Measurements from ENCODE around the gene NSF.
"Not testable (repeated sequence)": the region's sequence is repeated elsewhere in the genome, so short reads cannot be mapped to it uniquely, and the experiment has no call there.

The NSF gene

GRCh38 chr17:46696522-46696921 lies 106.1 kb downstream of the NSF start:
- H3K9me3 ChIP-seq (ENCODE audit: control insufficient read depth, insufficient read depth, low read depth, low read length); CTCF ChIA-PET; H3K27ac ChIP-seq (ENCODE audit: extremely low read depth, low read depth, low read length); H3K4me1 ChIP-seq (ENCODE audit: control insufficient read depth, insufficient read depth, low read length); H3K36me3 ChIP-seq (ENCODE audit: control insufficient read depth in 2 of 2, insufficient read depth in 1 of 2, low read length in 2 of 2); POLR2A ChIA-PET; H3K4me3 ChIP-seq (ENCODE audit: low read depth, low read length): not testable (repeated sequence)

DNA sequence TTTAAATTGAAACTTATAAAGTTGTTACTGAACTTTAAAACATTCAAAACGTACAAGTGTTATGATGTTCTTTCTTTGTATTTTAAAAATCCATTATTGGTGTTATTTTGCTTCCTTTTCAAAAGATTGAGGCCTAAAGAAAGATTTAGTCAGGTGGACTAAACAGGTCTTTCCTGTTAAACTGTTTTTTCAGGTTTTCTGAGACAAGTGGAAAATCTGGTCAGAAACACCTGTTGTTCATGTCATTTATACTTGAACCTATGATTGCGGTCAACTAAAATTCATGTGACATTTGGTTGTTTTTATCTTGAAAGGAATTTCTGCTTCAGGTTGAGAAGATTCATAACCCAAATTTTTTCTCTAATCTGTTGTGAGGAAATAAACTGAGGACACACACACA lies 108.5 kb downstream of the NSF start:
- H3K36me3 ChIP-seq (ENCODE audit: control insufficient read depth in 2 of 2, insufficient read depth in 1 of 2, low read length in 2 of 2); H3K4me3 ChIP-seq (ENCODE audit: low read depth, low read length); H3K27ac ChIP-seq (ENCODE audit: extremely low read depth, low read depth, low read length); H3K9me3 ChIP-seq (ENCODE audit: control insufficient read depth, insufficient read depth, low read depth, low read length); H3K4me1 ChIP-seq (ENCODE audit: control insufficient read depth, insufficient read depth, low read length); POLR2A ChIA-PET; CTCF ChIA-PET: not testable (repeated sequence)

DNA sequence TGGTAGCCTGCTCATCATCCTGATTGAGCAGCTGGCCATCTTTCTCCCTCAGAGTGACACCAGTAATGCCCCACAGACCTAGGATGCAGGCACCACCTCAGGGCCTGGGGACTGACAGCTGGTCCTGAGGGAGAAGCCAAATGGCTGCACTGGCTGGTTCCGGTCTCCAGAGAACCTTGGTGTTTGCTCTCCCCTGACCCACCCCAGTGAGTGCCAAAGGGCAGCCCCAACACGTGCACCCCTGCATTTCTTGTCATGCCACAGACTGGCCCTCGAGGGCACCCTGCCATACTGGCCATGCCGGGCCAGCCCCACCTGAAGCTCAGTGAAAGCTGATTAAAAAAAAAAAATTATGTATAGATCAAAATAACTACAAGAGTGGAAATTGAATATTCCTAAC lies 127.5 kb downstream of the NSF start:
- H3K9me3 ChIP-seq (ENCODE audit: control insufficient read depth, insufficient read depth, low read depth, low read length), result no peaks in the 10 kb centered on the region
- H3K36me3 ChIP-seq (ENCODE audit: control insufficient read depth in 2 of 2, insufficient read depth in 1 of 2, low read length in 2 of 2), result peaks cover 4 to 18% of the 10 kb centered on the region in 2 experiments
- CTCF ChIA-PET, result no interaction called here
- no peak overlapping the region for H3K27ac ChIP-seq (ENCODE audit: extremely low read depth, low read depth, low read length)
- TF ChIP-seq, protein P1, sequence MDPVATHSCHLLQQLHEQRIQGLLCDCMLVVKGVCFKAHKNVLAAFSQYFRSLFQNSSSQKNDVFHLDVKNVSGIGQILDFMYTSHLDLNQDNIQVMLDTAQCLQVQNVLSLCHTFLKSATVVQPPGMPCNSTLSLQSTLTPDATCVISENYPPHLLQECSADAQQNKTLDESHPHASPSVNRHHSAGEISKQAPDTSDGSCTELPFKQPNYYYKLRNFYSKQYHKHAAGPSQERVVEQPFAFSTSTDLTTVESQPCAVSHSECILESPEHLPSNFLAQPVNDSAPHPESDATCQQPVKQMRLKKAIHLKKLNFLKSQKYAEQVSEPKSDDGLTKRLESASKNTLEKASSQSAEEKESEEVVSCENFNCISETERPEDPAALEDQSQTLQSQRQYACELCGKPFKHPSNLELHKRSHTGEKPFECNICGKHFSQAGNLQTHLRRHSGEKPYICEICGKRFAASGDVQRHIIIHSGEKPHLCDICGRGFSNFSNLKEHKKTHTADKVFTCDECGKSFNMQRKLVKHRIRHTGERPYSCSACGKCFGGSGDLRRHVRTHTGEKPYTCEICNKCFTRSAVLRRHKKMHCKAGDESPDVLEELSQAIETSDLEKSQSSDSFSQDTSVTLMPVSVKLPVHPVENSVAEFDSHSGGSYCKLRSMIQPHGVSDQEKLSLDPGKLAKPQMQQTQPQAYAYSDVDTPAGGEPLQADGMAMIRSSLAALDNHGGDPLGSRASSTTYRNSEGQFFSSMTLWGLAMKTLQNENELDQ (tag by site-specific recombination; IDR thresholded peaks at IDR 0.05; ENCODE audit: low read depth), result no peak
- TF ChIP-seq ZFP3 (tag by site-specific recombination; IDR thresholded peaks at IDR 0.05; ENCODE audit: low read depth) (no peak), ZNF341 (tag by site-specific recombination; IDR thresholded peaks at IDR 0.05; ENCODE audit: low read depth) (no peak), EGR2 (tag by site-specific recombination; IDR thresholded peaks at IDR 0.05; ENCODE audit: low read depth) (no peak), ZNF768 (tag by site-specific recombination; IDR thresholded peaks at IDR 0.05) (no peak), ZNF560 (tag by site-specific recombination; IDR thresholded peaks at IDR 0.05; ENCODE audit: borderline replicate concordance) (no peak), ZNF10 (tag by site-specific recombination; IDR thresholded peaks at IDR 0.05) (no peak), ZBTB8A (tag by site-specific recombination; IDR thresholded peaks at IDR 0.05) (no peak), ZNF785 (tag by site-specific recombination; IDR thresholded peaks at IDR 0.05) (no peak), YY2 (tag by site-specific recombination; IDR thresholded peaks at IDR 0.05) (no peak), SP3 (tag by site-specific recombination; IDR thresholded peaks at IDR 0.05) (no peak), ZNF596 (tag by site-specific recombination; IDR thresholded peaks at IDR 0.05) (no peak)
- TF ChIP-seq, protein P2, sequence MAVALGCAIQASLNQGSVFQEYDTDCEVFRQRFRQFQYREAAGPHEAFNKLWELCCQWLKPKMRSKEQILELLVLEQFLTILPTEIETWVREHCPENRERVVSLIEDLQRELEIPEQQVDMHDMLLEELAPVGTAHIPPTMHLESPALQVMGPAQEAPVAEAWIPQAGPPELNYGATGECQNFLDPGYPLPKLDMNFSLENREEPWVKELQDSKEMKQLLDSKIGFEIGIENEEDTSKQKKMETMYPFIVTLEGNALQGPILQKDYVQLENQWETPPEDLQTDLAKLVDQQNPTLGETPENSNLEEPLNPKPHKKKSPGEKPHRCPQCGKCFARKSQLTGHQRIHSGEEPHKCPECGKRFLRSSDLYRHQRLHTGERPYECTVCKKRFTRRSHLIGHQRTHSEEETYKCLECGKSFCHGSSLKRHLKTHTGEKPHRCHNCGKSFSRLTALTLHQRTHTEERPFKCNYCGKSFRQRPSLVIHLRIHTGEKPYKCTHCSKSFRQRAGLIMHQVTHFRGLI (tag by site-specific recombination; IDR thresholded peaks at IDR 0.05), result no peak
- TF ChIP-seq, protein P3, sequence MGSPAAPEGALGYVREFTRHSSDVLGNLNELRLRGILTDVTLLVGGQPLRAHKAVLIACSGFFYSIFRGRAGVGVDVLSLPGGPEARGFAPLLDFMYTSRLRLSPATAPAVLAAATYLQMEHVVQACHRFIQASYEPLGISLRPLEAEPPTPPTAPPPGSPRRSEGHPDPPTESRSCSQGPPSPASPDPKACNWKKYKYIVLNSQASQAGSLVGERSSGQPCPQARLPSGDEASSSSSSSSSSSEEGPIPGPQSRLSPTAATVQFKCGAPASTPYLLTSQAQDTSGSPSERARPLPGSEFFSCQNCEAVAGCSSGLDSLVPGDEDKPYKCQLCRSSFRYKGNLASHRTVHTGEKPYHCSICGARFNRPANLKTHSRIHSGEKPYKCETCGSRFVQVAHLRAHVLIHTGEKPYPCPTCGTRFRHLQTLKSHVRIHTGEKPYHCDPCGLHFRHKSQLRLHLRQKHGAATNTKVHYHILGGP (tag by site-specific recombination; IDR thresholded peaks at IDR 0.05), result no peak
- H3K4me1 ChIP-seq (ENCODE audit: control insufficient read depth, insufficient read depth, low read length), result peaks cover 5% of the 10 kb centered on the region; the same call in 1 of the 2 replicates
- H3K4me3 ChIP-seq (ENCODE audit: low read depth, low read length), result no peak overlapping the region
- POLR2A ChIA-PET, result no interaction called here

- Histone ChIP-seq H3K4me3 (ENCODE audit: low read depth, low read length) (no peak overlapping the region), H3K36me3 (ENCODE audit: control insufficient read depth in 2 of 2, insufficient read depth in 1 of 2, low read length in 2 of 2) (peaks cover 0 to 12% of the 10 kb centered on the region in 2 experiments), H3K9me3 (ENCODE audit: control insufficient read depth, insufficient read depth, low read depth, low read length) (no peaks in the 10 kb centered on the region), H3K4me1 (ENCODE audit: control insufficient read depth, insufficient read depth, low read length) (peaks cover 5% of the 10 kb centered on the region; the same call in 1 of the 2 replicates), H3K27ac (ENCODE audit: extremely low read depth, low read depth, low read length) (no peak overlapping the region)
- TF ChIP-seq IKZF3 (tag by site-specific recombination; IDR thresholded peaks at IDR 0.05), result no peak
- TF ChIP-seq ZNF221 (tag by site-specific recombination; IDR thresholded peaks at IDR 0.05; ENCODE audit: borderline replicate concordance), result no peak
- TF ChIP-seq ZXDB (tag by site-specific recombination; IDR thresholded peaks at IDR 0.05), result no peak
- CTCF ChIA-PET, result interaction anchor here (0.6 to 0.8 kb wide), 3 partner anchors 65 to 1021 kb away, joined by 3 read pairs; no protein-coding TSS in a partner anchor
- POLR2A ChIA-PET, result no interaction called here
Measured at GRCh38 chr17:46719891-46720290, 129.4 kb downstream of the NSF start.
